HuH-7 (cell line): ENCODE results near the gene FAM216A.
"Not testable (repeated sequence)": the region's sequence is repeated elsewhere in the genome, so short reads cannot be mapped to it uniquely, and the experiment has no call there.

ENCODE experiments used
- DNase-seq: peaks from one replicate; pipeline ENCODE4 v3.0.0; 2011; ENCODE audit warnings: low spot score

FAM216A gene

DNA sequence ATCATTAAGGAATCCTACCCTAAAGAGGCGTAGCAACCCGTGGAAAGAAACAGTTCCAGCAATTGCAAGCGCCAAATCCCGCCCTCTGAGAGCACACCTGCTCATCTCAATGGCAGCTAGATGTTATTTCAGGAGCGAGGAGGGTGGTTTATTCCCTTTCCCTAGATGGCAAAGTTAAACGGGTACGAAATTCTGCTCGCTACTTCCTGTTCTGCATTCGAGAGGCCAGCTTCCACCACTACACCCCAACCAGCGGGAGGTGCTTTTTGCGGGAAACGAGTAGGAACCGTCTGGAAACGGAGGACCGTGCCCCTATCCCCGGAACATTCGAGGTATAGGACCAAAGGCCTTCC is 32.7 kb downstream of the FAM216A start:
- peak; percentile 41 for DNase-seq

DNA sequence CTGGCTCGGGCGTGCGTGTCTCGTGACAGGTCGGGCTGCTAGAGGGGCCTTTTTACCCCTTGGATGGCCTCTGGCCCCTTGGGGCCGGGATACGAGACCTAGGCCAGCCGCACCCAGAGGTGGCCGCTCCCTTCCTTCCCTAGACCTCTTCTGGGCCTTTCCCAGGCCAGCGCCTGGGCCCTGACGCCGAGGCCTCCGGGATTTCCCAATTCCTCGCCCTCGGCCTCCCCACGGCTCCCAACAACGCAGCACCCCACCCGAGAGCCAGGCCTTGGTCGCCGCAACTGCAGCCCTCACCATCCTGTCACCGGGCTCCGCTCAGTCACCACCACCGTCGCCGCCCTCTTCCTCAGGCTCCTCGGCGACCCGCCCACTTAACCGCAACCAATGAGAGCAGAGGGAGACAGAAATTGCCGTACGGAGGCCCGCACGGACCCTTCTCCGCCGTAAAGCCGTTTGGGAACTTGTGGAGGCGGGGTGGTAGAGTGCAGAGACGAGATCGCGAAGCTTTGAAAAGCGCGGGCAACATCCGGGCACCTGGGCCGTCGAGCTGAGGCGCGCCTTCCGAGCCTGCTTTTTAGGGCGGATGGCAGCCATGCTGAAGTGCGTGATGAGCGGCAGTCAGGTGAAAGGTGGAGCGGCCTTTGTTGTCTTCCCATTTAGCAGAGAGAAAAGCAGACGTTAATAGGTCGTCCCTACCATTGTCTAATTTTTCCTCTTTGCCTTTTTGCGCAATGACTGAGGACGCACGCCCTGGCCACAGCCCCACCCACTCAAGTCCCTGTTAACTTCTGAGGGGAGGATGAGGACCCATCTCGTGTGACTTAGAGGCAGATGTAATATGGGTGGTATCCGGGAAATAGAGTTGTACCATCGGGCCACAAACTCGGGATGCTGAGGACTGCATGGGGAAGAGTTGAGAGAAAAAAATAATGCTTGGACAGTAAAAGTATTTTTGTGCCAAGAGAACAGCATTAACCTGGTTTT is 33.4 kb downstream of the FAM216A start, which contains the start of the genes RAD9B and VPS29:
Gene RAD9B (plus strand): TSS at position 580 of the 987 bp plus-strand sequence. CDS start 7 bp downstream, at position 587.
Gene VPS29 (minus strand): TSS at position 360 of the 987 bp plus-strand sequence. CDS start 60 bp downstream, at position 300.
- DNase-seq: peak; percentile 89

DNA sequence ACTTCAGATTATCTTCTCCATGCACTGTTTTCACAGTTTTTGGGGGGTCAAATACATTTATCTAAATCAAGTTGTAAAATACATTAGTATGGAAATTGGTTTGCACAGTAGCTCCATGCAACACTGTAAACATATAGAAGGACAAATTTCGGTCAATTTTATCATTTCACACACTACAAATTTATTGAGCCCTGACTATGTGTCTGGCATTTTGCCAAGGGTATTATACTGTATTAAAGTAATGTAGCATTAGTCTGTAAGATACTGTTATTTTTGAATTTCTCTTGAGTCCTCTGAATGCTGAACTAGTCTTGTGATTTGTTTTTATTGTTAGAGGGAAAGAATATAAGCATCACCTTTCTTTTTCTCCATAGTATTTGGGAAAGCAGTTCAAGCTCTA is 34.8 kb downstream of the FAM216A start:
- no peak for DNase-seq

DNA sequence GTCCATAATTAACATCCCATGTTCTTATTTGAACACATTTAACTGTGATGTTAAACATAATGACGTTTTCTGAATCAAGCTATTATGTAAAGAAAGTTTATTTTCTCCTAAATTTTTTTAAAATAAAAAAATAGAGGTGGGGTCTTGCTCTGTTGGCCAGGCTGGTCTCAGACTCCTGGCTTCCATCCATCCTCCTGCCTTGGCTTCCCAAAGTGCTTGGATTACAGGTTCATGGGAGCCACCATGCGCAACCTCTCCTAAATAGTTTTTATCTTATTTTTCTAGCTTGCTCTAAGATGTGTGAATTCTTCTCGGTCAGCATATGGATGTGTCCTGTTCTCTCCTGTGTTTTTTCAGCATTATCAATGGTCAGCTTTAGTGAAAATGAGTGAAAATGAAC is 36.7 kb downstream of the FAM216A start:
- DNase-seq: no peak

DNA sequence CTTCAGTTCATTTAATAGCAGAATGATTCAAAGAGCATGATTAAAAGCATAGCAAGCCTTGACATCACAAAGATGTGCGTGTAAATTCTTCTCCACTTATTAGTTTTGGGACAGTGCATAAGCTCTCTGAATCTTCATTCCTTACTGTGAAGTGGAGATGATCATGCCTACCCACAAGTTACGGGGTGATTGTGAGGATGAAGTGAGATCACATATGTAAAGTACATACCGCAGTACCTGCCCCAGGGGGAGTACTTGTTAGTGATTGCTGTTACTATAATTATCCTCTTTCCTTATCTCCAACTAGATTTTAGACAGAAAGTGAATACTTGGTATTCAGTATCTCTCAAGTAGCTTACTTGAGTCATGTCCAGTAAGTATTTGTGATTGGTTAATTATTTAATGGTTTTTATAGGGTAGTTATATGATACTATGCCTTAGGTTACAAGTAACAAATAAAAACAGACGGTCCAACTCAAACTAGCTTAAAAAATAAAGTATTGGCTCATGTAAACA is 39.5 kb downstream of the FAM216A start:
- no peak for DNase-seq

DNA sequence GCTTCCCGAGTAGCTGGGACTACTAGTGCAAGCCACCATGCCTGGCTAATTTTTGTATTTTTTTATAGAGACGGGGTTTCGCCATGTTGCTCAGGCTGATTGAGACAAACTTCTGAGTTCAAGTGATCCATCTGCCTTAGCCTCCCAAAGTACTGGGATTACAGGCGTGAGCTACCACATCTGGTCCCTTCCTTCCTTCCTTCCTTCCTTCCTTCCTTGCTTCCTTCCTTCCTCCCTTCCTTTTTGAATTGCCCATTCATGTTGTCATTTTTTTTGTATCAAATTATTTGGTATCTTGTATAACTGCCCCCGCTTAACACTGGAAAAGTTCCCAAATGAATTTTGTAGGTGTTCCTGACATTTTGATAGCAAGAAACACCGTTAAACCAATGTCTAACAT is 45.2 kb downstream of the FAM216A start:
- DNase-seq: no peak

DNA sequence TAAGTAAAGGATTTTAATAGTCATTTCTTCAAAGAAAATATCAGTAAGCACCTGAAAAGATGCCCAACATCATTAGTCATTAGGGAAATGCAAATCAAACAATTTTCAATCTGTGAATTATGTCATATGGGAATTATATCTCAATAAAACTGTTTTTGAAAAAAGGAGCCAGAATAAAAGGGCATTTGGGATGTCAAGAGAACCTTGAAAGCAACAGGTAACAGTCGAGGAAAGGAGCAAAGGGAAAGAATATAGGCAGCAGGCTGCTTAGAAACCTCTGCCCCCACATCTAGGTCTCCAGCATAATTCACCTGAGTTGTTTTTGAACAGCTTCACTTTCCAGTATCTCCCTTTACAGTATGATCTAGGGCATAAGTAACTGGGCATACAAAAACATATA is 45.7 kb downstream of the FAM216A start:
- DNase-seq: no peak

DNA sequence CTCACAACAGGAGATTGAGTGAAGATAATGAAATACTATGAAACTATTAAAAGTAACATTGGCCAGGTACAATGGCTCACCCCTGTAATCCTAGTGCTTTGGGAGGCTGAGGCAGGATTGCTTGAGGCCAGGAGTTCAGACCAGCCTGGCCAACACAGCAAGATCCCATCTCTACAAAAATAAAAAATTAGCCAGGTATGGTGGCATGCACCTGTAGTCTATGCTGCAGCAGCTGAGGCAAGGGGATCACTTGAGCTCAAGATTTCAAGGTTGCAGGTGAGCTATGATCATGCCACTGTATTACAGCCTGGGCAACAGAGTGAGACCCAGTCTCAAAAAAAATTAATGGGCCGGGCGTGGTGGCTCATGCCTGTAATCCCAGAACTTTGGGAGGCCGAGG is 48.4 kb downstream of the FAM216A start:
- no peak for DNase-seq

DNA sequence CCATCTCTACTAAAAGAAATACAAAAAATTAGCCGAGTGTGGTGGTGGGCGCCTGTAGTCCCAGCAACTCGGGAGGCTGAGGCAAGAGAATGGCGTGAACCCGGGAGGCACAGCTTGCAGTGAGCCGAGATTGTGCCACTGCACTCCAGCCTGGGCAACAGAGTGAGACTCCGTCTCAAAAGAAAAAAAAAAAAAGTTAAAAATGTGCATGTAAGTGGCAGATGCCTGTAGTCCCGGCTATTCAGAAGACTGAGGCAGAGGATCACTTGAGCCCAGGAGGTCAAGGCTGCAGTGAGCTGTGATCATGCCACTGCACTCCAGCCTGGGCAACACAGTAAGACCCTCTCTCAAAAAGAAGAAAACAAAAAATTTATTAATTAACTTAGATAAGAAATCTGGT is 49.4 kb downstream of the FAM216A start:
- not testable (repeated sequence) for DNase-seq

DNA sequence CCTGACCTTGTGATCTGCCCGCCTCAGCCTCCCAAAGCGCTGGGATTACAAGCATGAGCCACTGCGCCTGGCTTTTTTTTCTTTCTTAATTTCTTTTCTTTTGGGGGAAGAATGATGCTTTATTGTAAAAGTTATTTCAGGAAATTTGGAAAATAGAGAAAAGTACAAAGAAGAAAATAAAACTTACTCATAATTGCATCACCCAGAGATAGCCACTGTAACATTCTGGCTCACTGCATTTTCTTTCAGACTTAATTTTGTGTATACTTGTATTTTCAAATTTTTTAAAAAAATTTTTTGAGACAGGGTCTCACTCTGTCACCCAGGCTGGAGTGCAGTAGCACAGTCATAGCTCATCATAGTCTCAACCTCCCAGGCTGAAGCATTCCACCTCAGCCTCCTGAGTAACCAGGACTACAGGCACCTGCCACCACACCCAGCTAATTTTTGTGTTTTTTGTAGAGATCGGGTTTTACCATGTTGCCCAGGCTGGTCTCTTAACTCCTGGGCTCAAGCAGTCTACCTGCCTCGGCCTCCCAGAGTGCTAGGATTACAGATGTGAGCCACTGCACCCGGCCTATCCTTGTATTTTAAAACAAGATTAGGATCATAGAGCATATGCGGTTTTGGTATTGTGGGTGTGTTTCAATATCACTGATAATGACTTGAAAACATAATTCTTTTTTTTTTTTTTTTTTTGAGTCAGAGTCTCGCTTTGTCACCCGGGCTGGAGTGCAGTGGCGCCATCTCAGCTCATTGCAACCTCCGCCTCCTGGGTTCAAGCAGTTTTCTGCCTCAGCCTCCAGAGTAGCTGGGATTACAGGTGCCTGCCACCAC is 52.4 kb downstream of the FAM216A start:
- DNase-seq: not testable (repeated sequence)

DNA sequence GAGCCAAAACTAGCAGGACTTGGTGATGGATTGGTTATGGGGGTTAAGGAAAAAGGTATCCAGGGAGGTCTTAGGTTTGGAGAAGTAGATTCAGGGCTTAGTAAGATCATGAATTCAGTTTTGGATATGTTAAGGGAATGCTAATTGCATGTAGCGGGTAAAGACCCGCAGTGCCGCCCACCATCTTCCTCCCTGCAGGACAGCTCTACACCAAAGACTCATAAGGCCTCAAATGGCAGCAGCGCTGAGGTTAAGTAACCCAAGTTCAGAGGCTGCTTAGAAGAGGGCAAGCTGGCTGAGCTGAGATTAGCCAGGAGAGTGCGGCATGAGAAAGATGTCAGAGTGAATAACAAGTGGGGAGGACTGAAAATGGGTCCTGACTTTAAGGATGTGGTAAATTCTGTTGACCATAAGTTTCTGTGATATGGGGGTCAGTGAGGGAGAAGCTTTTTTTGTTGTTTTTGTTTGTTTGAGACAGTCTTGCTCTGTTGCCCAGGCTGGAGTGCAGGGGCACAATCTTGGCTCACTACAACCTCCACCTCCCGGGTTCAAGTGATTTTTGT is 59.7 kb downstream of the FAM216A start:
- no peak for DNase-seq

DNA sequence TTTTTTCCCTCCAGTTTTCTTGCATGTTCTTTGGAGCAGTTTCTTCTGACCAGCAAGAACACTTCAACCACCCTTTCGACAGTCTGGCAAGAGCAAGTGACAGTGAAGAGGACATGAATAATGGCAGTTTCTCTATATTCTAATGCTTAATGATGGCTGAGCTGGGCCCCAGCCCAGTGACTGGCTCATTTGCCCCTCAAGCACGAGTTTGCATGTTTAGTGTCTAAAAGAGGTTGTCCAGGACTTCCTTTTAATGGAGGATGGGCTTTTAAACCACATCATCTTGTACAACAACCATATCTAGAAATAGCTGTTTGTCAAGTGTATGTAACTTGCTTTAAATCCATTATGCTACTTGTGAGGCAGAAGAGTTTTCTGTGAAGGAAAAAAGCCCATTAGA is 61.9 kb downstream of the FAM216A start:
- DNase-seq: no peak

DNA sequence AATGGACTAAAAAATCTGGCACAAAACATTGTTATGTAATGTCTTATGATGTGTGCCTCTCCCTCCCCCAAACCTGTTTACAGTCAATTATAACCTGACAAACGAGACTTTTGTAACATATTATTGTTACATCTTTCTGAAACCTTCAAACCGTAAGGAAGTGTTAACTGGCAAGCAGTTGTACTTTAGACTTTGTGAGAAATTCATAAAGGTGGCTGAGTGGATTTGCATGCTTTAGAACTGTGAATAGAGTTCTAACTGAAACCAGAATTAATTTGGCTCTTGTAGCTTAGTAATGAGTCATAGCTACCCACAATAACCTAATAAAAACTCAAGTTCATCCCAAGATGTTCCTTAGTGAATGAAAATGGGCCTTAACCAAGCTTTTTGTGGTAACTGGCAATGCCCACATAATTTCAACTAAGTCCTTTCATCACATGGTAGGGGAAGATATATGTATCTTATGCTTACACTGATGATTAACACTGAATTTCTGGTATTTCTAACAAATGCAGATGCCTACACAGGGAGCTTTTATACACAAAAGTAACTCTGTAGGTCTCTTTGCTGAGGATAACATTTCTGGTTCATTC is 63.2 kb downstream of the FAM216A start:
- DNase-seq: no peak

DNA sequence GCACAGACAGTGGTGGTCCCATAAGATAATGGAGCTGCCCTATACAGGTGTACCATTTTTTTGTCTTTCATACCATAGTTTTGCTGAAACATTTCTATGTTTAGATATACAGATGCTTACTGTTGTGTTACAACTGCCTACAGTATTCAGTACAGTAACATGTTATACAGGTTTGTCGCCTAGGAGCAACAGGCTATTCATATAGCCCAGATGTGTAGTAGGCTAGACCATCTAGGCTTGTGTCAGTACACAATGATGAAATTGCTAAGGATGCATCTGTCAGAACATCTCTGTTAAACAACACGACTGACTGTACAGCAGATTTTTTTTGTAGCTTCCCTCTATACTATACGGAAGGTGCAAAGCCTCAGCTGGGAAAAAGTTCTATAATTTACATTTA is 64.0 kb downstream of the FAM216A start:
- no peak for DNase-seq

DNA sequence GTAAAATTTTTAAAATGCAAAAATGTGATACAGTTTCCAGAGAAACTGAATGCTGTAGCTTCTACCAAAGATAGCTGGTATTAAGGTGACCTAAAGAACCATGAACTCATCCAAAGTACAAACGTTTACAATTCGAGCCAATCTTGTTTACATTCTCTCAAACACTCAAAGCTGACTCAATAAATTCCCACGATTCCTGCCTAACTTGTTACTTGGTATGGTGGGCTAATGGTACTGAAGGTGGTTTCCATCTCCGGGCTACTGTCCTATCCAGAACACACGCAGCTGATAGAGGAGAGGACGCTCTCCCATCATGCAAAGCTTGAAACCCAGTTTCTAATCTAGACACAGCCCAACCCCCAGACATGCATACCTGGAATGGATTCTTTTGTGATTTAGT is 65.0 kb downstream of the FAM216A start:
- no peak for DNase-seq

DNA sequence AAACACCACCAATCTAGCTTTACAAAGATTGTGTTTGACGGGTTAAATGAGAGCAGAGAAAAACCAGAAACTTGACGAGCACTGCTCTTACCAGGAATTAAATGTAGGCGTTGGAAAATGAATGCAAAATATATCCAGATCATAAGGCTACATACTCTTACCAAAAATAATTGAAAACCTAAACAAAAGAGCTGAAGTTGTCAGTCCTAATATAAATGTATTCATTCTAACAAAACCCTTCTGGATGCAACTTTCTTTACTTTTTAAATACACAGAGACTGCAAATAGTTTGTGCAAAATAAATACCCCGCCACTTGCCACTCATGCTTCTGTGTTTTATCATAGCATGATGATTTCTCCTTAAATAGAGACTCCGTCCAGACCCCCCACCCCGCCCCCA is 66.2 kb downstream of the FAM216A start:
- DNase-seq: no peak

DNA sequence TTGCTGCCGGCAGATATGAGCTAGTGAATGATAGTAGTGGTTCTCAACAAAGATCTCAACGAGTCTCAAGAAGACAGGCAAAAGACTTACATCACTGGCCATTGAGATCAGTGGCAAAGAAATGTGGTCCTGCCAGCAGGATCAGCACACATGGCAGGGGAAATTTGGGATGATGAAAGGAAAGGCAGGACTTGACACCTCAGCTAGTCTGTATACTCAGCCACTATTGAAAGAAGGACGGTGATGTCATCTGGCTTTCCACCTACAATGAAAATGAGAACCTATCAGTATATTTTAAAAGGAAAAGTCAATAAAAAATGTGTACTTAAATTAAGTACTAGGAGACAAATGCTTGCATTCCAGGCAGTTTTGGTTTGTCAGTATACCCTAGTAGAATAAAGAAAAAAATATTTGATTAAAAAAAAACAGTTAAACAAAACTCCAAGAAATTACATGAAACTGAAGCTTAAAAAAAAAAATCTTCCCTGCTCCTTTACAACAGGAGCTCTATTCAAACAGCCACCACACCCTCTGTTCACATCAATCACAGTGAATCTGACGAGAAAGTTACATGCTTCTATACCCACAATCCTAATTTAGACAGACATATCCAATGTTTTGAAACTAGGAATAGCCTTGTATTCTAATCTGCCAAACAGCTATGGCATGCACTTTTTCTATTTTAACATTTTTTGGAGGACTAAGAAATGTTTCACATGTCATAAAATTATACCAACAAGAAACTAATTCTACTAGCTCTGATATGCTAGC is 68.4 kb downstream of the FAM216A start:
- DNase-seq: no peak

DNA sequence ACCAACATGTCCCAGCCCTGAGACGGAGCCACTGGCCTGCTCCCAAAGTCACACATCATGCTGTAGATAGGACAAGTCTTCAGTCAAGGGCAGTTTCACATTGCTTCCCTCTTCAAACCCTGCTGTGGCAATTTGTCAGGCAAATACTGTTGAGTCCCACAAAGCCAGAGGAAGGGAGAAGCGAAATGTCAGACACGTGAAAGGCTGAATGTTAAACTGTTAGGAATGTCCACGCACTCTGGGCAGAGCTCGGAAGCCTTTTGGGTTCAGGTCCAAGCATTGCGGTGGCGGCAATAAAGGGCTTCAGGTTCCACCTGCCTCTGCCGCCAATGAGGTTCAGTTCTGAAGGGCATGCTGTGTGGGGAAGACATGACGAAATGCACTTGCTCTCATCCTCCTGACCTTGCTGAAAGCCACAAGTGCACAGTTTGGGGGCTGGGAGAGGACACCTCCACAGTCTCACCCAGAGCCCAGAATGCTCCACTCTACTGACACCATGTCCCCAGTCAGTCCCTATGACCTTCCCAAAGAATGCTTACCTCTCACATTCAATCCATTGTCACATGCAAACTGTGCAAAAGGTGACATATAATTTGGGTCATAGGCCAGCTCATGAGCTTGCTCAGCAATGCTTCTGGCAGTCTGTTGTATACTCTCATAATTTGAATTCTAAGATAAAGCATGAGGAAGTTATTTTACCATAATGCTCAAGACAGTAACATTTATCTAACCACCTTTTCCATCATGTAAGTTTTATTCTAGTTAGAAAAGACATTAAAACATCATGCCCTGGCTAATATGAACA is 69.2 kb downstream of the FAM216A start:
- no peak for DNase-seq

DNA sequence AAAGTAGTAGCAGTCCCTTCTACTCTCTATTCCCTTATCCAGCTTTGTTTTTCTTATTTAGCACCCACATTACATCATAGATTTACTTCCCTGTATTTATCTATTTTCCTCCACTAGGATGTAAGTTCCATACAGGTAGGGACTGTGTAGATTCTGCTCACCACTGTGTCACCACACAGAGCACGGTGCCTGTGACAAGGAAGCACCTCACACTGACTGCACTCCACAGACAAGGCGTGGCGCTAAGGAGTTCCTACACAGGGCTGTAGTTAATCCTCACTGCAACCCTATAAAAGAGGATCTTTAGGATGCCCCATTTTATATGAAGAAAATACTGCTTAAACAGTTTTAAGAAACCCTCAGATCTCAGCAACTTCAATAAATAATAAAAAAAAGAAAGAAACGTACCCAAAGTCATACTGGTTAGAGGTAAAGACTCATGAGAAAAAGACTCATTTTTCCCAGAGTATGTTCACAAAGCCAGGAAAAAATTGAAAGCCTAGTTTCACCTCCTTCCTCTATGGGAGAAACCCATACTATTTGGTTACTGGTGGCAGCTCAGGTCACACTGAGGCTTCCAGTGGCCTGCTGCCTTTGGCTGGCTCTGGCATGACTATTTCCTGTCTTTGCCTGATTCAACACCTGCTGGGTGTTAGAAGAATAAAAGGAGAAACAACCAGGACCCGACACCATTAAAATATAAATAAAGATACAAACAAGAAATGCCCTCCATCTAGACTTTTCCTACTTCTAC is 70.4 kb downstream of the FAM216A start:
- DNase-seq: no peak
